22Rv1 (cell line): Measurements from ENCODE around the gene PMPCB.
"Not testable (repeated sequence)": the region's sequence is repeated elsewhere in the genome, so short reads cannot be mapped to it uniquely, and the experiment has no call there.

Experiments
- ZFX ChIP-seq: fragments of 450-650 bp; IDR thresholded peaks from 2 replicates; pipeline ENCODE4 v1.6.1; 2017; ENCODE audit warnings: antibody characterized with exemption, borderline replicate concordance
- TF ChIP-seq, protein P1 (sequence below): fragments of 450-650 bp; IDR thresholded peaks from 2 replicates; pipeline ENCODE4 v1.5.1; 2017; ENCODE audit warnings: mild to moderate bottlenecking

GRCh38 chr7:103278195-103278594 is 19.0 kb upstream of the PMPCB start:
- TF ChIP-seq, protein P1, sequence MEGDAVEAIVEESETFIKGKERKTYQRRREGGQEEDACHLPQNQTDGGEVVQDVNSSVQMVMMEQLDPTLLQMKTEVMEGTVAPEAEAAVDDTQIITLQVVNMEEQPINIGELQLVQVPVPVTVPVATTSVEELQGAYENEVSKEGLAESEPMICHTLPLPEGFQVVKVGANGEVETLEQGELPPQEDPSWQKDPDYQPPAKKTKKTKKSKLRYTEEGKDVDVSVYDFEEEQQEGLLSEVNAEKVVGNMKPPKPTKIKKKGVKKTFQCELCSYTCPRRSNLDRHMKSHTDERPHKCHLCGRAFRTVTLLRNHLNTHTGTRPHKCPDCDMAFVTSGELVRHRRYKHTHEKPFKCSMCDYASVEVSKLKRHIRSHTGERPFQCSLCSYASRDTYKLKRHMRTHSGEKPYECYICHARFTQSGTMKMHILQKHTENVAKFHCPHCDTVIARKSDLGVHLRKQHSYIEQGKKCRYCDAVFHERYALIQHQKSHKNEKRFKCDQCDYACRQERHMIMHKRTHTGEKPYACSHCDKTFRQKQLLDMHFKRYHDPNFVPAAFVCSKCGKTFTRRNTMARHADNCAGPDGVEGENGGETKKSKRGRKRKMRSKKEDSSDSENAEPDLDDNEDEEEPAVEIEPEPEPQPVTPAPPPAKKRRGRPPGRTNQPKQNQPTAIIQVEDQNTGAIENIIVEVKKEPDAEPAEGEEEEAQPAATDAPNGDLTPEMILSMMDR: not testable (repeated sequence)
- not testable (repeated sequence) for TF ChIP-seq ZFX
